Activated naive CD4-positive, alpha-beta T cell treated with anti-CD3 and anti-CD28 coated beads, Interleukin-2, amount 10 ng/mL, durations not matched to agents 7 days and 5 days (primary cell): Measurements from ENCODE around the gene MSI2.

Experiments
- CTCF ChIA-PET: fragments of 350-600 bp; sonication (Branson Sonifier 250); formaldehyde crosslinking; loops from one replicate; lab custom pipeline; 2021; ENCODE audit warnings: antibody characterized with exemption; lab: Charles Lee
- DNase-seq: peaks from one replicate; pipeline ENCODE4 v3.0.0-alpha.2; 2020
- H3K27ac Mint-ChIP-seq: one replicate; pipeline ENCODE4 v1.8.0; 2021; ENCODE audit warnings: mild to moderate bottlenecking, moderate library complexity, mixed read lengths
- H3K27me3 Mint-ChIP-seq: one replicate; pipeline ENCODE4 v1.8.0; 2021; ENCODE audit warnings: mild to moderate bottlenecking, mixed read lengths
- H3K36me3 Mint-ChIP-seq: one replicate; pipeline ENCODE4 v1.8.0; 2021; ENCODE audit warnings: mixed read lengths
- H3K4me1 Mint-ChIP-seq: one replicate; pipeline ENCODE4 v1.8.0; 2021; ENCODE audit warnings: mixed read lengths
- H3K4me3 Mint-ChIP-seq: one replicate; pipeline ENCODE4 v1.8.0; 2021; ENCODE audit warnings: mild to moderate bottlenecking, moderate library complexity, mixed read lengths
- H3K9me3 Mint-ChIP-seq: one replicate; pipeline ENCODE4 v1.8.0; 2021; ENCODE audit warnings: mixed read lengths

Gene MSI2

GRCh38 chr17:57422574-57423164, 166.3 kb downstream of the MSI2 start:
- Mint-ChIP-seq H3K4me3 (no peak overlapping the region), H3K9me3 (no peaks in the 10 kb centered on the region), H3K27me3 (no peaks in the 10 kb centered on the region), H3K36me3 (peaks cover 5% of the 10 kb centered on the region), H3K4me1 (peaks cover 19% of the 10 kb centered on the region), H3K27ac (peak overlapping the region; percentile 33)
- CTCF ChIA-PET: interaction anchor here (3.6 kb wide), 1 partner anchor 179 kb away, joined by 14 read pairs; no protein-coding TSS in a partner anchor
- DNase-seq: no peak

GRCh38 chr17:57423541-57423940, 167.2 kb downstream of the MSI2 start:
- Mint-ChIP-seq H3K4me1 (peaks cover 19% of the 10 kb centered on the region), H3K4me3 (no peak overlapping the region), H3K36me3 (peaks cover 5% of the 10 kb centered on the region), H3K27me3 (no peaks in the 10 kb centered on the region), H3K27ac (no peak overlapping the region), H3K9me3 (no peaks in the 10 kb centered on the region)
- DNase-seq: no peak
- CTCF ChIA-PET: interaction anchor here (1.5 to 3.6 kb wide), 2 partner anchors 17 to 180 kb away, joined by 6 to 14 read pairs; no protein-coding TSS in a partner anchor

GRCh38 chr17:57424273-57424672, 167.9 kb downstream of the MSI2 start:
- H3K36me3 Mint-ChIP-seq: peaks cover 5% of the 10 kb centered on the region
- no peak for DNase-seq
- no peaks in the 10 kb centered on the region for H3K27me3 Mint-ChIP-seq
- no peaks in the 10 kb centered on the region for H3K9me3 Mint-ChIP-seq
- no peak overlapping the region for H3K4me3 Mint-ChIP-seq
- CTCF ChIA-PET: interaction anchor here (1.5 to 3.6 kb wide), 2 partner anchors 16 to 181 kb away, joined by 6 to 14 read pairs; no protein-coding TSS in a partner anchor
- peaks cover 19% of the 10 kb centered on the region for H3K4me1 Mint-ChIP-seq
- no peak overlapping the region for H3K27ac Mint-ChIP-seq

- Mint-ChIP-seq H3K4me3 (no peak overlapping the region), H3K27ac (no peak overlapping the region), H3K9me3 (no peaks in the 10 kb centered on the region), H3K36me3 (peaks cover 5% of the 10 kb centered on the region), H3K4me1 (peaks cover 19% of the 10 kb centered on the region), H3K27me3 (no peaks in the 10 kb centered on the region)
- no peak for DNase-seq
- CTCF ChIA-PET: interaction anchor here (0.6 to 3.6 kb wide), 3 partner anchors 15 to 181 kb away, joined by 3 to 14 read pairs (median 6); no protein-coding TSS in a partner anchor
Observed at GRCh38 chr17:57424777-57425188, 168.5 kb downstream of the MSI2 start.

GRCh38 chr17:57425431-57425830, 169.1 kb downstream of the MSI2 start:
- H3K36me3 Mint-ChIP-seq: peaks cover 5% of the 10 kb centered on the region
- CTCF ChIA-PET: no interaction called here
- H3K4me1 Mint-ChIP-seq: peaks cover 19% of the 10 kb centered on the region
- no peak for DNase-seq
- H3K27ac Mint-ChIP-seq: no peak overlapping the region
- no peaks in the 10 kb centered on the region for H3K27me3 Mint-ChIP-seq
- no peaks in the 10 kb centered on the region for H3K9me3 Mint-ChIP-seq
- no peak overlapping the region for H3K4me3 Mint-ChIP-seq

GRCh38 chr17:57425903-57426880, 169.9 kb downstream of the MSI2 start:
- Mint-ChIP-seq H3K9me3 (no peaks in the 10 kb centered on the region), H3K36me3 (peaks cover 5% of the 10 kb centered on the region), H3K4me1 (peaks cover 21% of the 10 kb centered on the region), H3K4me3 (no peak overlapping the region), H3K27me3 (no peaks in the 10 kb centered on the region), H3K27ac (no peak overlapping the region)
- CTCF ChIA-PET: interaction anchor here (1.3 kb wide), 1 partner anchor 168 kb away, joined by 3 read pairs; no protein-coding TSS in a partner anchor
- no peak for DNase-seq

- Mint-ChIP-seq H3K27me3 (no peaks in the 10 kb centered on the region), H3K36me3 (no peaks in the 10 kb centered on the region)
Observed at GRCh38 chr17:57429966-57430365, 173.6 kb downstream of the MSI2 start.

GRCh38 chr17:57431415-57431814, 175.1 kb downstream of the MSI2 start:
- Mint-ChIP-seq H3K4me1 (peaks cover 7% of the 10 kb centered on the region), H3K27me3 (no peaks in the 10 kb centered on the region), H3K27ac (no peak overlapping the region), H3K4me3 (no peak overlapping the region), H3K9me3 (no peaks in the 10 kb centered on the region), H3K36me3 (no peaks in the 10 kb centered on the region)
- CTCF ChIA-PET: interaction anchor here (1.0 kb wide), 1 partner anchor 9 kb away, joined by 3 read pairs; no protein-coding TSS in a partner anchor
- no peak for DNase-seq

More at GRCh38 chr17:57429966-57430365, 173.6 kb downstream of the MSI2 start:
- Mint-ChIP-seq H3K27ac (no peak overlapping the region), H3K4me1 (peaks cover 15% of the 10 kb centered on the region), H3K9me3 (no peaks in the 10 kb centered on the region), H3K4me3 (no peak overlapping the region)
- CTCF ChIA-PET: no interaction called here
- DNase-seq: no peak

- Mint-ChIP-seq H3K36me3 (peaks cover 4% of the 10 kb centered on the region), H3K4me3 (no peak overlapping the region), H3K27me3 (no peaks in the 10 kb centered on the region), H3K27ac (peak overlapping the region; percentile 56), H3K4me1 (peaks cover 7% of the 10 kb centered on the region), H3K9me3 (no peaks in the 10 kb centered on the region)
- CTCF ChIA-PET: interaction anchor here (1.0 kb wide), 1 partner anchor 8 kb away, joined by 3 read pairs; no protein-coding TSS in a partner anchor
- no peak for DNase-seq
Observed at GRCh38 chr17:57432507-57433277, 176.4 kb downstream of the MSI2 start.

GRCh38 chr17:57433452-57433851, 177.1 kb downstream of the MSI2 start:
- no peak for DNase-seq
- H3K4me1 Mint-ChIP-seq: peaks cover 7% of the 10 kb centered on the region
- no peak overlapping the region for H3K27ac Mint-ChIP-seq
- no peak overlapping the region for H3K4me3 Mint-ChIP-seq
- no peaks in the 10 kb centered on the region for H3K9me3 Mint-ChIP-seq
- peaks cover 4% of the 10 kb centered on the region for H3K36me3 Mint-ChIP-seq
- no peaks in the 10 kb centered on the region for H3K27me3 Mint-ChIP-seq
- CTCF ChIA-PET: no interaction called here

- no peak for DNase-seq
- no peak overlapping the region for H3K27ac Mint-ChIP-seq
- no peaks in the 10 kb centered on the region for H3K27me3 Mint-ChIP-seq
Observed at GRCh38 chr17:57434361-57434760, 178.0 kb downstream of the MSI2 start.

GRCh38 chr17:57436565-57436964, 180.2 kb downstream of the MSI2 start:
- DNase-seq: no peak
- Mint-ChIP-seq H3K27ac (no peak overlapping the region), H3K4me3 (no peak overlapping the region), H3K4me1 (peaks cover 29% of the 10 kb centered on the region), H3K36me3 (peaks cover 4% of the 10 kb centered on the region), H3K27me3 (no peaks in the 10 kb centered on the region), H3K9me3 (no peaks in the 10 kb centered on the region)
- CTCF ChIA-PET: no interaction called here

More at GRCh38 chr17:57434361-57434760, 178.0 kb downstream of the MSI2 start:
- H3K4me3 Mint-ChIP-seq: no peak overlapping the region
- H3K36me3 Mint-ChIP-seq: peaks cover 4% of the 10 kb centered on the region
- peaks cover 13% of the 10 kb centered on the region for H3K4me1 Mint-ChIP-seq
- CTCF ChIA-PET: no interaction called here
- H3K9me3 Mint-ChIP-seq: no peaks in the 10 kb centered on the region

- Mint-ChIP-seq H3K4me1 (peaks cover 45% of the 10 kb centered on the region), H3K27ac (no peak overlapping the region), H3K36me3 (peaks cover 4% of the 10 kb centered on the region), H3K4me3 (no peak overlapping the region), H3K9me3 (no peaks in the 10 kb centered on the region), H3K27me3 (no peaks in the 10 kb centered on the region)
- CTCF ChIA-PET: interaction anchor here (3.0 kb wide), 1 partner anchor 17 kb away, joined by 11 read pairs; no protein-coding TSS in a partner anchor
- DNase-seq: no peak
Observed at GRCh38 chr17:57438066-57438731, 181.9 kb downstream of the MSI2 start.
